Osteoblast (primary cell): ENCODE data around the gene SCN9A. TPM values are rescaled to one million over a fixed set of nuclear protein-coding genes. Genes with fewer than 3 reads are reported as not detected.

Source experiments
- DNase-seq: peaks from one replicate; pipeline ENCODE4 v3.0.0; 2011; ENCODE audit warnings: low spot score, mixed read lengths; ENCODE audit not compliant: insufficient read length; ENCODE audit errors: missing footprints
- H2AFZ ChIP-seq: 2 replicates; pipeline ENCODE4 v1.6.0; 2011; ENCODE audit warnings: mild to moderate bottlenecking, low read length
- H3K27ac ChIP-seq: 2 replicates; pipeline ENCODE4 v1.5.1; 2011; ENCODE audit warnings: mild to moderate bottlenecking, low read depth, low read length, moderate library complexity
- H3K27me3 ChIP-seq: 2 replicates; pipeline ENCODE4 v1.6.0; 2012; ENCODE audit warnings: mild to moderate bottlenecking, control low read depth, inconsistent platforms, low read length, moderate library complexity; ENCODE audit not compliant: insufficient read depth
- H3K36me3 ChIP-seq: 2 replicates; pipeline ENCODE4 v1.5.1; 2011; ENCODE audit warnings: mild to moderate bottlenecking, low read length, control low read depth, moderate library complexity; ENCODE audit not compliant: insufficient read depth
- H3K4me1 ChIP-seq: 2 replicates; pipeline ENCODE4 v1.5.1; 2011; ENCODE audit warnings: mild to moderate bottlenecking, low read length, control low read depth, moderate library complexity; ENCODE audit not compliant: insufficient read depth
- H3K4me2 ChIP-seq: 2 replicates; pipeline ENCODE4 v1.6.0; 2011; ENCODE audit warnings: mild to moderate bottlenecking, low read length; ENCODE audit not compliant: insufficient read depth
- H3K4me3 ChIP-seq: fragments of 200-600 bp; sonication (generic); 3 replicates; pipeline ENCODE4 v1.5.1; 2012; ENCODE audit warnings: mild to moderate bottlenecking, low read length, inconsistent platforms; ENCODE audit not compliant: insufficient read depth
- H3K79me2 ChIP-seq: 2 replicates; pipeline ENCODE4 v1.6.0; 2012; ENCODE audit warnings: mild to moderate bottlenecking, low read length, control low read depth, inconsistent platforms; ENCODE audit not compliant: insufficient read depth
- H3K9me3 ChIP-seq: 2 replicates; pipeline ENCODE4 v1.5.1; 2011; ENCODE audit warnings: low read depth, low read length, control low read depth
- H4K20me1 ChIP-seq: 2 replicates; pipeline ENCODE4 v1.6.0; 2012; ENCODE audit warnings: mild to moderate bottlenecking, low read length, control low read depth; ENCODE audit not compliant: insufficient read depth
- total RNA-seq: library from RNA; depleted of rRNA; stranded (reverse); fragments of >200 nt; gene quantifications from 2 replicates; pipeline ENCODE4 v1.2.3, GENCODE V29; 2012
- TF ChIP-seq, protein P1 (sequence below): IDR thresholded peaks from 2 replicates; pipeline ENCODE4 v1.5.1; 2011; ENCODE audit warnings: mild to moderate bottlenecking, low read depth, low read length, moderate library complexity; ENCODE audit errors: extremely low read depth

SCN9A gene
- total RNA-seq, 1 donor, result 1.8 TPM

DNA sequence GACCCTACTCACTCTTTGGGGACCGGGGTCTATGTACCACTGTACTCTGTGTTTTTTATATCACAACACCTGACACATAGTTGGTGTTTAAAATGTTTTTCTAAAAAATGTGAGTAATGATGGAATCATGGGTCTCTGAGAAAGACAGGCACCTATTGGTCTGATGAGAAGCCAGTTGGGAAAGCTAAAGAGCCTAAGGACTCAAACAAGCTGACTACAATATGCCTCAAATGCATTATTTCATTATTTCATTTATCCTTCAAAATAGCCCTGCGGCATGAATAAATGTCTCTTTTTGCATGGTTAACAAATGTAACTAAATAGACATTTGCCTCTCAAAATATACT, 145.0 kb downstream of the SCN9A start:
- H3K9me3 ChIP-seq, result no peaks in the 10 kb centered on the region
- H3K4me2 ChIP-seq, result no peak overlapping the region
- no peaks in the 10 kb centered on the region for H3K36me3 ChIP-seq
- H3K27me3 ChIP-seq, result no peaks in the 10 kb centered on the region
- H3K4me3 ChIP-seq, result no peak overlapping the region
- no peaks in the 10 kb centered on the region for H4K20me1 ChIP-seq
- no peak overlapping the region for H2AFZ ChIP-seq
- no peak for DNase-seq
- peaks cover 26% of the 10 kb centered on the region for H3K4me1 ChIP-seq
- TF ChIP-seq, protein P1, sequence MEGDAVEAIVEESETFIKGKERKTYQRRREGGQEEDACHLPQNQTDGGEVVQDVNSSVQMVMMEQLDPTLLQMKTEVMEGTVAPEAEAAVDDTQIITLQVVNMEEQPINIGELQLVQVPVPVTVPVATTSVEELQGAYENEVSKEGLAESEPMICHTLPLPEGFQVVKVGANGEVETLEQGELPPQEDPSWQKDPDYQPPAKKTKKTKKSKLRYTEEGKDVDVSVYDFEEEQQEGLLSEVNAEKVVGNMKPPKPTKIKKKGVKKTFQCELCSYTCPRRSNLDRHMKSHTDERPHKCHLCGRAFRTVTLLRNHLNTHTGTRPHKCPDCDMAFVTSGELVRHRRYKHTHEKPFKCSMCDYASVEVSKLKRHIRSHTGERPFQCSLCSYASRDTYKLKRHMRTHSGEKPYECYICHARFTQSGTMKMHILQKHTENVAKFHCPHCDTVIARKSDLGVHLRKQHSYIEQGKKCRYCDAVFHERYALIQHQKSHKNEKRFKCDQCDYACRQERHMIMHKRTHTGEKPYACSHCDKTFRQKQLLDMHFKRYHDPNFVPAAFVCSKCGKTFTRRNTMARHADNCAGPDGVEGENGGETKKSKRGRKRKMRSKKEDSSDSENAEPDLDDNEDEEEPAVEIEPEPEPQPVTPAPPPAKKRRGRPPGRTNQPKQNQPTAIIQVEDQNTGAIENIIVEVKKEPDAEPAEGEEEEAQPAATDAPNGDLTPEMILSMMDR, result no peak
- H3K79me2 ChIP-seq, result no peaks in the 10 kb centered on the region
- no peak overlapping the region for H3K27ac ChIP-seq

DNA sequence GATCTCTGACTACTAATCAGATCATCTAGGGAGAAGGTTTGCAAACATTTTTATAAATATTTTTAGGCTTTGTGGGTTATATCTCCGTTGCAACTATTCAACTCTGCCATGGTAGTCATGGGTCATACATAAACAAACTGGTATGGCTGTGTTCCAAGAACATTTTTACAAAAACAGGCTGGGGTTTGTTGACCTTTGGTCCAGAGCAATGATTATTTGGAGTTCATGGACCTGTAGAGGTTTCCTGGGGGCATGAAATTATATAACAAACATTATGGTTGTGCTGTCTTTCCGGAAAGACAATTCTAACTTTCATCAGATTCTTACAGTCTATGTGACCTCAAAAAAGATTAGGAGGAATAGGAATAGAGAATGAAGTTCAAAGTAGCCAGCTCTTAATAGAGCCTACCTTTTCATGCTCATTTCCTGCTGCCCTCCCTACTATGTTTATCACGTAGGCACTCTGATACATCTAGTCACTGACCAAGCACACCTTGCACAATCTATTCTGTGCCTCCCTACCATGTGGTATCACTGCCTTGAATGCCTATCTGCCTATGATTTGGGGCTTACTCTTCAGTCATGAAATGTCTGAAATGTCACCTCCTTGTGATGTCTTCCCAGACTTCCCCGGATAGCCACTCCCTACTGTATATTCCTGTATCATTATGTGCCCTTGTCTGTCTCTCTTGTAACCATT, 145.6 kb downstream of the SCN9A start:
- no peak overlapping the region for H3K4me3 ChIP-seq
- peaks cover 26% of the 10 kb centered on the region for H3K4me1 ChIP-seq
- no peak for DNase-seq
- no peaks in the 10 kb centered on the region for H3K27me3 ChIP-seq
- H3K9me3 ChIP-seq, result no peaks in the 10 kb centered on the region
- H3K4me2 ChIP-seq, result no peak overlapping the region
- no peaks in the 10 kb centered on the region for H3K79me2 ChIP-seq
- H3K36me3 ChIP-seq, result no peaks in the 10 kb centered on the region
- TF ChIP-seq, protein P1, result no peak
- H4K20me1 ChIP-seq, result no peaks in the 10 kb centered on the region
- H2AFZ ChIP-seq, result no peak overlapping the region
- no peak overlapping the region for H3K27ac ChIP-seq

DNA sequence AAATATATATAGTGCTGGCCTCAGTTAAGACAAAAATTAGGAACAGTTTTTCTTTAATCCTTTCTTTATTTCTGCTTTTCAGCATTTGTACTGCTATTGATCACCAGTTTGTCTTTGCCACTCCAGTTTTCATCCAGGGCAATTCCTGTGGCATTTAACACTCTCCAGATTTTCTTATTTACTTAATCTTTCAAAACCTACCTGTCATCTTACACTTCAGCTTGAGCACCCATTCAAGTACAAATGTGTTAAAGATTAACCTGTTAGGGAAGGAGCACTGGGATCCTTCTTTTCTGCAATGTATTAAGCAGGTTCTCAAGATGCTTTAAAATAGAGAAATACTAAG, 146.1 kb downstream of the SCN9A start:
- H3K27me3 ChIP-seq, result no peaks in the 10 kb centered on the region
- no peak overlapping the region for H3K4me3 ChIP-seq
- H4K20me1 ChIP-seq, result no peaks in the 10 kb centered on the region
- no peak for DNase-seq
- TF ChIP-seq, protein P1, result no peak
- no peaks in the 10 kb centered on the region for H3K36me3 ChIP-seq
- no peak overlapping the region for H3K27ac ChIP-seq
- peaks cover 22% of the 10 kb centered on the region for H3K4me1 ChIP-seq
- no peaks in the 10 kb centered on the region for H3K79me2 ChIP-seq
- no peak overlapping the region for H3K4me2 ChIP-seq
- no peak overlapping the region for H2AFZ ChIP-seq
- H3K9me3 ChIP-seq, result no peaks in the 10 kb centered on the region

DNA sequence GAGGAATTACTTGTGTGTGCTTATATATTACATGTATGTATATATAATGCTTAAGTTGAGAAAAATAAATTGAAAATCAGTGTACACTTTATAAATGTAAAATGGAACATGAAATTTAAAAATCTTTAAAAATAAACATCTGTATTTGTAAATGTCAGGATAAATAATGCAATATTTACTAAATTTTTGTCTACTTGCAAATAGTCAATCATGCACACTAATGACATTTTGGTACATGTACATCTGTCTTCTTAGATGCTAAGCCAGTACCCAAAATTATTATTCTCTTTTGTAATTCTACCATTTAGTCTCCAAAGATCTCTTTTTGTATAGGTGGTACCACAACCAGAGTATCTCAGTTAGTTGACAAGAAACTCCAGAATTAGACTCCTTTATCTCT, 151.5 kb downstream of the SCN9A start:
- H3K4me3 ChIP-seq, result no peak overlapping the region
- no peaks in the 10 kb centered on the region for H4K20me1 ChIP-seq
- H2AFZ ChIP-seq, result no peak overlapping the region
- no peaks in the 10 kb centered on the region for H3K4me1 ChIP-seq
- H3K9me3 ChIP-seq, result no peaks in the 10 kb centered on the region
- H3K36me3 ChIP-seq, result no peaks in the 10 kb centered on the region
- H3K79me2 ChIP-seq, result no peaks in the 10 kb centered on the region
- no peak for DNase-seq
- H3K4me2 ChIP-seq, result no peak overlapping the region
- H3K27me3 ChIP-seq, result no peaks in the 10 kb centered on the region
- no peak overlapping the region for H3K27ac ChIP-seq
- TF ChIP-seq, protein P1, result no peak
